22Rv1 (cell line): ENCODE results near the gene CTNNA1.

ENCODE experiments used
- ZFX ChIP-seq: fragments of 450-650 bp; IDR thresholded peaks from 2 replicates; pipeline ENCODE4 v1.6.1; 2017; ENCODE audit warnings: antibody characterized with exemption, borderline replicate concordance
- TF ChIP-seq, protein P1 (sequence below): fragments of 450-650 bp; IDR thresholded peaks from 2 replicates; pipeline ENCODE4 v1.5.1; 2017; ENCODE audit warnings: mild to moderate bottlenecking

DNA sequence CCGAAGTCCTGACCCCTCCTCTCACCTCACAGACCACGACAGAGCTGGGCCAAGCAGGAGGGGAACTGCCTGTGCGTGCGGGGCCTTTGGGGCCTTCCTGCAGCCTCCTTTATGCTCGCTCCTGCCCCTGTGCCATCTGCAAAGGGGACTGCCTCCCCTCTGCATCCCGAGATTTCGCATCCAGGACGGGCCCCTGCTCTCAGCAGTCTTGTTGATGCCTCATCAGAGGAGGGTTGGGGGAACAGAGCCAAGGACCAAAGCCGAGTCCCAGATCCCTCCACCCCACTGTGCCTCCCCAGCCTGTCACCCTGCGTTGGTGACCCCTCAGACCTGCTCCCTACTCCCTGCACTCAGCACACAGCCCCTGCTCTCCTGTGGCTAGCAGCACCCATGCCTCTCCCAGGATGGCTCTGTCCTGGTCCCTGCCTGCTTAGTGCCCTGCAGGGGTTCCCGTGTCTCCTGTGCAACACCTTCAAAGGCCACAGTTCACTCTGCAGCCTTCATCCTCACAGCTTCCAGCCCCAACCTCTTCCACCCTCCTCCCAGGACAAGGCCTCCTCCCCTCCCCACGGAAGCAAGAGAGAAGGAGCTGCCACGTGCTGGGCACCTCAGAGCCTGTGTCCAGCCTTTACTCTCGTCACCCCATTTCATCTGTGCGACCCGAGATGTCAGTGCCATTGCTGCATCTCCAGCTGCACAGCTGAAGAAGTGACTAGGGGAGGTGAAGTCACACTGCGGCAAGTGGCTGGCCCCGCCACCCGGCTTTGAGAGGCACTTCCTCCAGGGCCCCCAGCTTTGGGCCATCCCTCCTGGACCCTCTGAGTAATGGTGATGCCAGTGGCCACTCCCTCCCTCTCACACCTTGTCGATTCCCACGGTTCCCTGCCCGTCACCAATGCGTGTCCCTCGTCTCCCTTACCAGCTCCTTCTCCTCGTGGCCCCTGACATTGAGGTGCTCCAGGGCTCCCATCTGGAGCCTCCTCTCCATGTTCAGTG is 184.5 kb downstream of the CTNNA1 start:
- TF ChIP-seq, protein P1, sequence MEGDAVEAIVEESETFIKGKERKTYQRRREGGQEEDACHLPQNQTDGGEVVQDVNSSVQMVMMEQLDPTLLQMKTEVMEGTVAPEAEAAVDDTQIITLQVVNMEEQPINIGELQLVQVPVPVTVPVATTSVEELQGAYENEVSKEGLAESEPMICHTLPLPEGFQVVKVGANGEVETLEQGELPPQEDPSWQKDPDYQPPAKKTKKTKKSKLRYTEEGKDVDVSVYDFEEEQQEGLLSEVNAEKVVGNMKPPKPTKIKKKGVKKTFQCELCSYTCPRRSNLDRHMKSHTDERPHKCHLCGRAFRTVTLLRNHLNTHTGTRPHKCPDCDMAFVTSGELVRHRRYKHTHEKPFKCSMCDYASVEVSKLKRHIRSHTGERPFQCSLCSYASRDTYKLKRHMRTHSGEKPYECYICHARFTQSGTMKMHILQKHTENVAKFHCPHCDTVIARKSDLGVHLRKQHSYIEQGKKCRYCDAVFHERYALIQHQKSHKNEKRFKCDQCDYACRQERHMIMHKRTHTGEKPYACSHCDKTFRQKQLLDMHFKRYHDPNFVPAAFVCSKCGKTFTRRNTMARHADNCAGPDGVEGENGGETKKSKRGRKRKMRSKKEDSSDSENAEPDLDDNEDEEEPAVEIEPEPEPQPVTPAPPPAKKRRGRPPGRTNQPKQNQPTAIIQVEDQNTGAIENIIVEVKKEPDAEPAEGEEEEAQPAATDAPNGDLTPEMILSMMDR: no peak
- TF ChIP-seq ZFX: no peak
